Esophagus muscularis mucosa (tissue), 4 donors: ENCODE measurements around the gene ARHGEF18. TPM values are rescaled to one million over a fixed set of nuclear protein-coding genes. Genes with fewer than 3 reads are reported as not detected.

Experiments
- DNase-seq: peaks from one replicate; pipeline ENCODE4 v3.0.0-alpha.2; 2017; ENCODE audit errors: extremely low spot score
- H3K27ac ChIP-seq, 4 donors: fragments of 200-600 bp; sonication (generic); replicated peaks in 1 of 4; 1 replicate in 3 of 4; 2 replicates in 1 of 4; pipeline ENCODE4 v1.5.1; 2016 to 2019; ENCODE audit warnings: mild to moderate bottlenecking in 1 of 4
- H3K27me3 ChIP-seq, 4 donors: fragments of 200-600 bp; sonication (generic); one replicate each; pipeline versions ENCODE4 v1.5.1 to v1.6.0; 2016 to 2019
- H3K36me3 ChIP-seq, 4 donors: fragments of 200-600 bp; sonication (generic); one replicate each; pipeline ENCODE4 v1.5.1; 2016 to 2019
- H3K4me1 ChIP-seq, 4 donors: fragments of 200-600 bp; sonication (generic); one replicate each; pipeline ENCODE4 v1.5.1; 2016 to 2019
- H3K4me3 ChIP-seq, 4 donors: fragments of 200-600 bp; sonication (generic); 1 replicate in 2 of 4; 2 replicates in 2 of 4; pipeline ENCODE4 v1.5.1; 2016 to 2019; ENCODE audit warnings: mild to moderate bottlenecking in 4 of 4, moderate library complexity in 1 of 4
- H3K9me3 ChIP-seq, 4 donors: fragments of 200-600 bp; sonication (generic); 1 replicate in 3 of 4; 2 replicates in 1 of 4; pipeline ENCODE4 v1.5.1; 2016 to 2019
- EP300 ChIP-seq: sonication (generic); formaldehyde crosslinking; IDR thresholded peaks from one replicate; pipeline ENCODE4 v1.6.1; 2017; ENCODE audit warnings: antibody characterized with exemption
- POLR2A ChIP-seq: fragments of 450-650 bp; IDR thresholded peaks from one replicate; pipeline ENCODE4 v1.6.1; 2017; ENCODE audit warnings: antibody characterized with exemption, moderate library complexity, mild to moderate bottlenecking, low read depth
- POLR2AphosphoS5 ChIP-seq, 2 donors: sonication (generic); formaldehyde crosslinking; IDR thresholded peaks; one replicate each; pipeline ENCODE4 v1.6.1; 2017; ENCODE audit warnings: antibody characterized with exemption in 2 of 2
- WGBS: methylation state at CpG from one replicate; pipeline ENCODE4 v1.1.5; 2018; 5-methylcytosine and 5-hydroxymethylcytosine counted together
- intact Hi-C: fragments of 100-400 bp; cut with DNase I; formaldehyde crosslinking; loops from one replicate; pipeline ENCODE4 v1.15.1; 2023
- total RNA-seq, 4 donors: library from RNA; depleted of rRNA; stranded (reverse); fragments of >200 nt; gene quantifications; one replicate each; pipeline versions ENCODE4 v1.1.0 to v1.2.1, GENCODE V29; 2016
- TF ChIP-seq, protein P1 (sequence below), 3 experiments: fragments of 200-600 bp in 2 of 3; fragments of 450-650 bp in 1 of 3; sonication (generic) in 2 of 3; IDR thresholded peaks; one replicate each; pipeline ENCODE4 v1.5.1; 2017 to 2019; ENCODE audit warnings: antibody characterized with exemption in 3 of 3, mild to moderate bottlenecking in 2 of 3, moderate library complexity in 1 of 3

Gene ARHGEF18
- total RNA-seq, 4 donors from 2014 or later, result 25.0 to 40.3 (median 29.4) TPM

DNA sequence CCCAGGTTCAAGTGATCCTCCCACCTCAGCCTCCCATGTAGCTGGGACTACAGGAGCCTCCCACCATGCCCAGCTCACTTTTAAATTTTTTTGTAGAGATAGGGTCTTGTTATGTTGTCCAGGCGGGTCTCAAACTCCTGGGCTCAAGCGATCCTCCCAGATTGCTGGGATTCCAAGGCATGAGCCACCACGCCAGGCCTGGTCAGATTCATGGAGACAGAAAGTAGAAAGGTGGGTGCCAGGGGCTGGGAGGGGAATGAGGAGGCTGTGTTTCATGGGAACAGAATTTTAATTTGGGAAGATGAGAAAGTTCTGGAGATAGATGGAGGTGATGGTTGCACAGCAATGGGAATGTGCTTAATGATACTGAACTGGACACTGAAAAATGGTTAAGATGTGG, 22.3 kb downstream of the ARHGEF18 start:
- Histone ChIP-seq H3K27ac (peak overlapping the region; percentile 34 to 89 (median 74)), H3K9me3 (no peaks in the 10 kb centered on the region), H3K4me1 (peaks cover 0 to 52% (median 37%) of the 10 kb centered on the region in 4 donors), H3K36me3 (peaks cover 0 to 7% (median 0%) of the 10 kb centered on the region in 4 donors), H3K27me3 (no peaks in the 10 kb centered on the region), H3K4me3 (no peak overlapping the region)
- no peak for DNase-seq
- TF ChIP-seq POLR2A, result no peak
- no peak for TF ChIP-seq EP300
- no peak for TF ChIP-seq POLR2AphosphoS5 (IDR thresholded peaks at IDR 0.05)
- TF ChIP-seq, protein P1, sequence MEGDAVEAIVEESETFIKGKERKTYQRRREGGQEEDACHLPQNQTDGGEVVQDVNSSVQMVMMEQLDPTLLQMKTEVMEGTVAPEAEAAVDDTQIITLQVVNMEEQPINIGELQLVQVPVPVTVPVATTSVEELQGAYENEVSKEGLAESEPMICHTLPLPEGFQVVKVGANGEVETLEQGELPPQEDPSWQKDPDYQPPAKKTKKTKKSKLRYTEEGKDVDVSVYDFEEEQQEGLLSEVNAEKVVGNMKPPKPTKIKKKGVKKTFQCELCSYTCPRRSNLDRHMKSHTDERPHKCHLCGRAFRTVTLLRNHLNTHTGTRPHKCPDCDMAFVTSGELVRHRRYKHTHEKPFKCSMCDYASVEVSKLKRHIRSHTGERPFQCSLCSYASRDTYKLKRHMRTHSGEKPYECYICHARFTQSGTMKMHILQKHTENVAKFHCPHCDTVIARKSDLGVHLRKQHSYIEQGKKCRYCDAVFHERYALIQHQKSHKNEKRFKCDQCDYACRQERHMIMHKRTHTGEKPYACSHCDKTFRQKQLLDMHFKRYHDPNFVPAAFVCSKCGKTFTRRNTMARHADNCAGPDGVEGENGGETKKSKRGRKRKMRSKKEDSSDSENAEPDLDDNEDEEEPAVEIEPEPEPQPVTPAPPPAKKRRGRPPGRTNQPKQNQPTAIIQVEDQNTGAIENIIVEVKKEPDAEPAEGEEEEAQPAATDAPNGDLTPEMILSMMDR (IDR thresholded peaks at IDR 0.05), result no peak
- 78% methylated on average over 3 of the region's 3 CpGs for WGBS
- intact Hi-C loops, result no loop called here

DNA sequence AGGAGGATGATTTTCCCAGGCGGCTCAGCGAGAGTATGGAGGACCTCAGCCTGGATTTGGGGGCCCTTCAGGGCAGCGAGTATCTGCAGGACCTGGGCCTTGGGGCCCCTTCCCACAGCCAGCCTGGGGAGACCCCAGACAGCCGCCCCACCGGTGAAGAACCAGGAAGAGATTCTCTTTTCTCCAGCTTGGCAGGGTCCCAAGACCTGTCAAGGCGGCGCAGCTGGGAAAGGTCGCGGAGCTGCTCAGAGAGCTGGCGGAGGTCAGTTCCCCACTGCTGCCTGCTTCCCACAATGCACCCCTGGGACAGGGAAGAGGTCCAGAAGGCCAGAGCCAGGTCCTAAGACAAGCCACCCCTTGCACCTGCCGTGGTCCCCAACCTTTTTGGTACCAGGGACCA, 24.1 kb downstream of the ARHGEF18 start:
- WGBS, result 76% methylated on average over 3 of the region's 11 CpGs
- intact Hi-C loops, result no loop called here
- Histone ChIP-seq H3K27me3 (no peaks in the 10 kb centered on the region), H3K4me3 (no peak overlapping the region), H3K9me3 (no peaks in the 10 kb centered on the region), H3K4me1 (peaks cover 0 to 51% (median 37%) of the 10 kb centered on the region in 4 donors), H3K36me3 (peaks cover 0 to 12% (median 0%) of the 10 kb centered on the region in 4 donors), H3K27ac (peak overlapping the region in 3 of 4 donors; percentile 20 to 89 (median 80))
- no peak for DNase-seq
- TF ChIP-seq, protein P1 (IDR thresholded peaks at IDR 0.05), result no peak
- TF ChIP-seq POLR2A (no peak), EP300 (no peak), POLR2AphosphoS5 (IDR thresholded peaks at IDR 0.05) (no peak)

DNA sequence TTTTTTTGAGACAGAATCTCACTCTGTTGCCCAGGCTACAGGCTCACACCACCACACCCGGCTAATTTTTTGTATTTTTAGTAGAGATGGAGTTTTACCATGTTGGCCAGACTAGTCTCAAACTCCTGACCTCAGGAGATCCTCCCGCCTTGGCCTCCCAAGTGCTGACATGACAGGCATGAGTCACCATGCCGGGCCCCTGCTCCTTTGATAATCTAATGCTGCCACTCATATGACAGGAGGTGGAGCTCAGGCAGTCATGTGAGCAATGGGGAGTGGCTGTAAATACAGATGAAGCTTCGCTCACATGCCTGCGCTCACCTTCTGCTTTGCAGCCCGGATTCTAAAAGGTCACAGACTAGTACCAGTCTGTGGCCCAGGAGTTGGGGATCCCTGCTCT, 25.1 kb downstream of the ARHGEF18 start:
- H3K4me3 ChIP-seq, result no peak overlapping the region
- H3K27me3 ChIP-seq, result no peaks in the 10 kb centered on the region
- 89% methylated on average over 6 of the region's 6 CpGs for whole genome bisulfite sequencing
- DNase-seq, result no peak
- TF ChIP-seq EP300, result no peak
- TF ChIP-seq, protein P1 (IDR thresholded peaks at IDR 0.05), result no peak
- no peak for TF ChIP-seq POLR2AphosphoS5 (IDR thresholded peaks at IDR 0.05)
- TF ChIP-seq POLR2A, result no peak
- H3K9me3 ChIP-seq, result no peaks in the 10 kb centered on the region
- peaks cover 0 to 41% (median 27%) of the 10 kb centered on the region in 4 donors for H3K4me1 ChIP-seq
- H3K36me3 ChIP-seq, result peaks cover 0 to 12% (median 0%) of the 10 kb centered on the region in 4 donors
- intact Hi-C loops, result no loop called here
- no peak overlapping the region for H3K27ac ChIP-seq

DNA sequence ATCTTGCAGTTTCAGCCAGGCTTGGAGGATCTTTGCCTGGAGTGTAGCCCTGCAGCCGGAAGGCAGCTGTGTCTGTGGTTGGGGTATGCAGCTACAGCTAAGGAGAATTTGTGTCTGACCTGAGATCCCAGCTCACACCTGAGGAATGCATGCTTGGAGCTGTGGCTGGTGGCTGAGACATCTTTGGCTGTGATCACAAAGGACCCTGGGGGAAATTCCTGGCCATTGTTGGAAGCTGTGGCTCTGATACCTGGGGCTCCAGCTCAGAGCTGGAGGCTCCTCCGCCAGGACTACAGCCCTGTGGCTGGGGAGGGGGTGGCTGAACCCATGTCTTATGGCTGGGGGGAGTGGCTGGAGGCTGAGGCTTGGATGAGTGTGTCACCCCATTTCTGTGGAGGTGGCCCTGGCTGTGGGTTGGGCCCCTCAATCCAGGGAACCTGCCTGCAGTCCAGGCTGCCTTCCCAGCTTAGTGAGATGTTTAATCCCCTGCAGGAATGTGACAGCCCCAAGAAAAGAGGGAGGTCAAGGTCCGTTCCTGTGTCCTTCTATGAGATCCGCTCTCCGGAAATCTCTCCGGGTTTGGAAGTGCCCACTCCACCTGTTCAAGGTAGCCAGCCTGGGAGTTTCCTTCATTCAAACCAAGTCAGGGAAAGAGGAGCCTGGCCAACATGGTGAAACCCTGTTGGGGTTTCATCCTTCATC, 27.6 kb downstream of the ARHGEF18 start:
- no peak for DNase-seq
- H3K9me3 ChIP-seq, result no peaks in the 10 kb centered on the region
- 96% methylated on average over 4 of the region's 6 CpGs for WGBS

More for the DNA sequence above, 27.6 kb downstream of the ARHGEF18 start:
- intact Hi-C loops, result no loop called here
- H3K27ac ChIP-seq, result no peak overlapping the region
- TF ChIP-seq EP300, result no peak
- TF ChIP-seq POLR2AphosphoS5 (IDR thresholded peaks at IDR 0.05), result no peak
- TF ChIP-seq, protein P1 (IDR thresholded peaks at IDR 0.05), result no peak
- no peak for TF ChIP-seq POLR2A
- H3K36me3 ChIP-seq, result peaks cover 0 to 12% (median 0%) of the 10 kb centered on the region in 4 donors
- peaks cover 0 to 32% (median 12%) of the 10 kb centered on the region in 4 donors for H3K4me1 ChIP-seq
- H3K4me3 ChIP-seq, result no peak overlapping the region
- no peaks in the 10 kb centered on the region for H3K27me3 ChIP-seq
